Activated B cell treated with CpG ODN at 0.5 μM for 24 hours (primary cell): ENCODE results near the gene AUTS2. TPM values are rescaled to one million over a fixed set of nuclear protein-coding genes. Genes with fewer than 3 reads are reported as not detected.

ENCODE experiments used
- ATAC-seq: fragments of 200-7000 bp; cut with Tn5 transposase; one replicate; pipeline ENCODE4 v1.10.0; 2021; ENCODE audit warnings: low read depth, mild to moderate bottlenecking, moderate library complexity
- CTCF ChIA-PET: fragments of 350-600 bp; sonication (Branson Sonifier 250); formaldehyde crosslinking; loops from one replicate; lab custom pipeline; 2021; ENCODE audit warnings: antibody characterized with exemption; lab: Charles Lee
- POLR2A ChIA-PET: fragments of 350-600 bp; sonication (Branson Sonifier 250); formaldehyde crosslinking; loops from one replicate; lab custom pipeline; 2021; ENCODE audit warnings: antibody characterized with exemption; lab: Charles Lee
- DNase-seq: peaks from one replicate; pipeline ENCODE4 v3.0.0; 2022
- H3K27ac Mint-ChIP-seq: one replicate; pipeline ENCODE4 v1.8.0; 2020; ENCODE audit warnings: mixed read lengths
- H3K27me3 Mint-ChIP-seq: one replicate; pipeline ENCODE4 v1.8.0; 2021; ENCODE audit warnings: mixed read lengths
- H3K36me3 Mint-ChIP-seq: one replicate; pipeline ENCODE4 v1.8.0; 2021; ENCODE audit warnings: low read depth, mixed read lengths
- H3K4me1 Mint-ChIP-seq: one replicate; pipeline ENCODE4 v1.8.0; 2021; ENCODE audit warnings: mixed read lengths
- H3K4me3 Mint-ChIP-seq: one replicate; pipeline ENCODE4 v1.8.0; 2020; ENCODE audit warnings: mild to moderate bottlenecking, mixed read lengths
- H3K9me3 Mint-ChIP-seq: one replicate; pipeline ENCODE4 v1.8.0; 2020; ENCODE audit warnings: mixed read lengths
- CTCF ChIP-seq: fragments of 200-600 bp; IDR thresholded peaks from one replicate; pipeline ENCODE4 v1.8.0; 2022; ENCODE audit warnings: antibody characterized with exemption, mild to moderate bottlenecking
- intact Hi-C: fragments of 100-400 bp; cut with micrococcal nuclease; formaldehyde crosslinking; loops from one replicate; pipeline ENCODE4 v1.15.1; 2024
- total RNA-seq: library from RNA; stranded (reverse); gene quantifications from 2 replicates; pipeline ENCODE4 v1.2.3, GENCODE V29; 2022

Gene AUTS2
- total RNA-seq, 1 donor from 2014 or later, result 15.9 TPM

- intact Hi-C loops, result no loop called here
- CTCF ChIA-PET, result no interaction called here
- no peak for TF ChIP-seq CTCF
- H3K4me3 Mint-ChIP-seq, result no peak overlapping the region
- no peak overlapping the region for H3K27ac Mint-ChIP-seq
- H3K9me3 Mint-ChIP-seq, result no peaks in the 10 kb centered on the region
- H3K27me3 Mint-ChIP-seq, result no peaks in the 10 kb centered on the region
- no peaks in the 10 kb centered on the region for H3K4me1 Mint-ChIP-seq
- ATAC-seq (no peak), DNase-seq (no peak)
- POLR2A ChIA-PET, result no interaction called here
- H3K36me3 Mint-ChIP-seq, result peaks cover 2% of the 10 kb centered on the region
These were observed 935.3 kb downstream of the AUTS2 start for GRCh38 chr7:70533614-70534013.

DNA sequence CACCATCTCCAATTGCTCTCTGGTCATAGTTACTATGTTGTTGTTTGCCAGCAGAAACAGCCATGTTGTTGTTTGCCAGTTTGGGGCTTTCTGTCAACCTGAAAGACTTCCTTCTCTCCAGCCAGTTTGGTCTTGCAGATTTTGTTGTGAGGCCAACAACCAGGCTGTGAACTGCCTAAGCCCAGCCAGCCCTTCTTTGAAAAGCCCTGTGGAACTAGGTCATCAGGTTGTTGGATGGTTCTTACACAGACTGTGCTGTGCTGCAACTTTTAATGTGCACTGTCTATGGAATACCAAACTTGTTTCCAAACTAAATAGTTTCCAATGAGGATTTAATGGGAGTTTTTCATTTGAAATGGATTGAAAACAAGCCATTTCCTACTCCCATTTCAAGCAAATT, 940.9 kb downstream of the AUTS2 start:
- Mint-ChIP-seq H3K36me3 (no peaks in the 10 kb centered on the region), H3K27me3 (no peaks in the 10 kb centered on the region), H3K9me3 (no peaks in the 10 kb centered on the region), H3K4me3 (no peak overlapping the region), H3K4me1 (peaks cover 1% of the 10 kb centered on the region), H3K27ac (no peak overlapping the region)
- ChIA-PET POLR2A (no interaction called here), CTCF (no interaction called here)
- intact Hi-C loops, result no loop called here
- no peak for TF ChIP-seq CTCF
- no peak for ATAC-seq
- no peak for DNase-seq

GRCh38 chr7:70539617-70540016, 941.3 kb downstream of the AUTS2 start:
- Mint-ChIP-seq H3K4me3 (no peak overlapping the region), H3K27ac (no peak overlapping the region), H3K9me3 (no peaks in the 10 kb centered on the region), H3K36me3 (no peaks in the 10 kb centered on the region), H3K4me1 (peaks cover 5% of the 10 kb centered on the region), H3K27me3 (no peaks in the 10 kb centered on the region)
- POLR2A ChIA-PET, result no interaction called here
- DNase-seq (no peak), ATAC-seq (no peak)
- no peak for TF ChIP-seq CTCF
- CTCF ChIA-PET, result no interaction called here
- intact Hi-C loops, result no loop called here

- Mint-ChIP-seq H3K4me3 (no peak overlapping the region), H3K27me3 (no peaks in the 10 kb centered on the region), H3K36me3 (no peaks in the 10 kb centered on the region), H3K4me1 (peaks cover 15% of the 10 kb centered on the region), H3K9me3 (no peaks in the 10 kb centered on the region), H3K27ac (no peak overlapping the region)
- ChIA-PET CTCF (no interaction called here), POLR2A (no interaction called here)
- TF ChIP-seq CTCF, result no peak
- DNase-seq, result no peak
- ATAC-seq, result no peak
- intact Hi-C loops, result no loop called here
These were observed 942.4 kb downstream of the AUTS2 start for GRCh38 chr7:70540641-70541040.

- intact Hi-C loops, result no loop called here
- Mint-ChIP-seq H3K4me1 (peaks cover 17% of the 10 kb centered on the region), H3K36me3 (no peaks in the 10 kb centered on the region), H3K9me3 (no peaks in the 10 kb centered on the region), H3K27me3 (no peaks in the 10 kb centered on the region), H3K4me3 (no peak overlapping the region), H3K27ac (no peak overlapping the region)
- CTCF ChIA-PET, result no interaction called here
- POLR2A ChIA-PET, result no interaction called here
- TF ChIP-seq CTCF, result no peak
- DNase-seq (no peak), ATAC-seq (no peak)
These were observed 944.6 kb downstream of the AUTS2 start for GRCh38 chr7:70542750-70543376.
